ENCODE results near the gene WFS1.

The WFS1 gene

GRCh38 chr4:6235012-6235411 is 34.6 kb upstream of the WFS1 start:
- no peak for DNase-seq (ENCODE audit: low read depth)

- no peak for DNase-seq (ENCODE audit: low read depth)
Observed at GRCh38 chr4:6235901-6236640, 33.6 kb upstream of the WFS1 start.

DNA sequence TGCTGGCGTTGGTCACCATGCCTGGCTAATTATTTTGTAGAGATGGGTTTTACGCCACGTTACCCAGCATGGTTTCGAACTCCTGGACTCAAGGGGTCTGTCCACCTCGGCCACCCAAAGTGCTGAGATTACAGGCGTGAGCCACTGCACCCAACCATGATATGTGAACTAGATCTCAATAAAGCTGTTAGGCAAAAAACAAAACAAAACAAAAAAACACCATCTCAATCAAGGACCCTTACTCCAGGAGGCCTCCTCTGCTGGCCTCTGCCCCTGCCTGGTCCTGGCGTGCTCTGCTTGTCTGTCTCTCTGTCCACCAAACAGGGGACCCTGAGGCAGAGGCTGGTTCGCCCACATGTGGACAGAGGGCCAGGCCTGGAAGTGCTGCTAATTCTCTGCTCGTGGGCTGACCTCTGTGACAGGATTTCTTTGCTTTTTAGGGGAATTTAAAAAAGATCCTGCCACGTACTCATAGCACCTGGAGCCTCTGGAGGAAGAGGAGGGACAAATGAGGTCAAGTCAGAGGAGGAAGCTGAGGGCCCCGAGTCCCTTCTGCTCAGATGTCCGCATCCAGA is 32.7 kb upstream of the WFS1 start:
- no peak for DNase-seq (ENCODE audit: low read depth)

- DNase-seq (ENCODE audit: low read depth): no peak
Observed at GRCh38 chr4:6239486-6239885, 30.2 kb upstream of the WFS1 start.

- no peak for DNase-seq (ENCODE audit: low read depth)
Observed at GRCh38 chr4:6239968-6240367, 29.7 kb upstream of the WFS1 start.

- DNase-seq (ENCODE audit: low read depth): no peak
Observed at GRCh38 chr4:6241062-6241845, 28.4 kb upstream of the WFS1 start.

GRCh38 chr4:6242271-6243029 is 27.2 kb upstream of the WFS1 start:
- no peak for DNase-seq (ENCODE audit: low read depth)

DNA sequence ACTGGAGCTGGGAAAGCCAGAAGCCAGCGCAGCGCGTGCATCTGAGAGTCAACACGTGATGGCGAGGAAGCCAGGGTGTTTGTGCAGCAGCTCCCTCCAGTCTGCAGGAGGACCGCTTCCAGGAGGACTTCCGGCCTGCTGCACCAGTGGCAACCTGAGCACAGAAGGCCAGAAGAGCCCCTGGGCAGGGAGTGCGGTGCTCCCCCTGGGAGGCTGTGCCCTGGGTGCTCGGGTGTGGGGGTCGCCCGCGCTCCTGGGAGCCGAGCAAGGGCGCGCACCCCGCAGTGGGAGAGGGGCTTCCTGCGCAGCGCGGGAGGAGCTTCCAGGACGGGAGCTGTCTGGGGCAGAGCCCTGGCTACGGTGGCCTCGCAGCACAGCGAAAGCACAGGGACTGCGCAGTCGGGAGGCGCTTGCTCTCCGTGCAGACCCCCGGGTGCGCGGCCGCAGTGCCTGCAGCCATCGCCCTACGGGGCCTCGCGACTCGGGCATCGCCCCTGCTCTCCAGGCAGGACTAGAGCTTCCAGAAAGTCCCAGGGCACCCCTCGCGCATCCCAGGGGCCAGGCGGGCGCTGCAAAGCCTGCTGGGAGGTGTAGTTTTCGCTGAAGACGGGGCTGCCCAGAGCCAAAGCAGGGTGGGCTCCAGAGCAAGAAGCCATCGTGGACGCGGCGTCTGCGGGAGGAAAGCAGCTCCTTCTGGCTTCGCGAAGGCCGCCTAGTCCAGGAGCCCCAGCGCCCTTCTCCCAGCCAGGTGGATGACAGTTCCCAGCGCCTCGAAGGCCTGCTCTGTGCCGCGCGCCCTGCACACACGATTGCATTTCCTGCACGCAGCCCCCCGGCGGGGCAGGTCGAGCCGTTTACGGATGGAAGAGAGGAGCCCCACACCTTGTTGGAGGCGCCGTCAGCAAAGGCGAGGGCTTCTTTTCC is 24.1 kb upstream of the WFS1 start:
- DNase-seq (ENCODE audit: low read depth): no peak

- DNase-seq (ENCODE audit: low read depth): no peak
Observed at GRCh38 chr4:6246170-6246634, 23.4 kb upstream of the WFS1 start.

- no peak for DNase-seq (ENCODE audit: low read depth)
Observed at GRCh38 chr4:6248394-6248793, 21.3 kb upstream of the WFS1 start.

DNA sequence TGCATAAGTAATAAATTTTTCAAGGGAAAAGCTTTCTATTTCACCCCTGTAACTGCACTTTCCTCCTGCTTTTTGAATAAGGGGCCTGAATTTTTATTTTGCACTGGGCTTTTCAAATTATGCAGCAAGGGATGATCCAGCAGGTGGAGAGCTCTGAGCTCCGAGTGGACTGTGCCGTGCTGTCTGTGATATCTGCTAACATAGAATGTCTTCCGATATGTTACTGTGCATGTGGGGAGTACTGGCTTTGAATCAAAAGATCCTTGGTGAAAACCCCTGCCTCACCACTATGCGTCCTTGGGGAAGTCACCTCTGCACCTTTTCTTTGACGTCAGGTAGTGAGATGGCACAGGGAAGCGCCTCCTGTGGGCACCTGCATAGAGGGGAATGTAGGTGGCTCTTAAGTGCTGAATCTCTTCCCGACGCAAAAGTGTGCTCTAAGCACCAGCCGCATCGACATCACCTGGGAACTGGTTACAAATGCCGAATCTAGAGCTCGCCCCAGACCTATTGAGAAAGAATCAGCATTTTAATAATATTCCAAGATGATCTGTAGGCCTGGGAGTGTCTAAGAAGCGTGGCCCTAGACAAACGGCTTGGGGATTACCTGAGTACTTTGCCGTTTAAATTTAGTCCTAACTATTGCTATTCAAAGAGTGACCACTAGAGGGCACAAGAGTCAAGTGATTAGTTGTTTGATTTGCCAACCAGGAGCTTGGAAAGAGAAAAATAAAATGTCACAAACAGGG is 19.2 kb upstream of the WFS1 start:
- DNase-seq (ENCODE audit: low read depth): no peak

- DNase-seq (ENCODE audit: low read depth): no peak
Observed at GRCh38 chr4:6250984-6251295, 18.7 kb upstream of the WFS1 start.

DNA sequence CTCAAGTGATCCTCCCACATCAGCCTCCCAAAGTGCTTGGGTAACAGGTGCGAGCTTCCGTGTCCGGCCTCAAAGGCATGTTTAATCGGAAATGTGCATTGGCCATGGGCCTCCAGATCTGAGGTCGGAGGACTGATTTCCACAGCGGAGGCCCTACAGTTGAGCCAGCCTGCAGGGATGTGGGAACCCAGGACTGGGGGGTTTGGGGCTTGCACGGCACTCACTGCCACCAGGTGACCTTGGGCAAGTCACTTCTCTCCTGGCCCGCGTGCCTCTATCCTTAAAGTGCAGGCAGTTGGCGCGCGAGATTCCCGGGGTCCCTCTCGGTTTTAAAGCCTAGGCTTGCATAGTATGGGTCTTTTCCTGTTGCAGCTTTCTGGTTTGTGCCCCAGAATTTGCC is 18.3 kb upstream of the WFS1 start:
- DNase-seq (ENCODE audit: low read depth): no peak

DNA sequence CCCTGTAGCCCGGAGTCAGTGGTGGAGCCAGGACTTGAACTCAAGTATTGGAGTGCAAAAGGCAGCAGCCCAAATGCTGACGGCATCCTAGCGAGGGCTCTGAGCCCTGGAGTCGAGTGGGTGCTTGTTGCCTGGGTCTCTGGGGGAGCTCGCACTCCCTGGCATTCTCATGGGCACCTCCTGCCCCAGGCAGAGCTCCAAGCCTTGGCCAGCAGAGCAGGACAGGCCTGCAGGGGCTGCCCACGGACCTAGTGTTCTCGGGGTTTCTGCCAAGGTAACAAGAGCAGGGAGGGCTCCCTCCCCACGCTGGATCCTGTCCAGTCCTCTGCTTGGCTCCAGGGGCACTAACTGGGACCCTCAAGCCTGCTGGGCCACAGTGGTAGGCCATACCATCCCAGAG is 17.6 kb upstream of the WFS1 start:
- no peak for DNase-seq (ENCODE audit: low read depth)

- DNase-seq (ENCODE audit: low read depth): no peak
Observed at GRCh38 chr4:6253111-6253510, 16.5 kb upstream of the WFS1 start.

DNA sequence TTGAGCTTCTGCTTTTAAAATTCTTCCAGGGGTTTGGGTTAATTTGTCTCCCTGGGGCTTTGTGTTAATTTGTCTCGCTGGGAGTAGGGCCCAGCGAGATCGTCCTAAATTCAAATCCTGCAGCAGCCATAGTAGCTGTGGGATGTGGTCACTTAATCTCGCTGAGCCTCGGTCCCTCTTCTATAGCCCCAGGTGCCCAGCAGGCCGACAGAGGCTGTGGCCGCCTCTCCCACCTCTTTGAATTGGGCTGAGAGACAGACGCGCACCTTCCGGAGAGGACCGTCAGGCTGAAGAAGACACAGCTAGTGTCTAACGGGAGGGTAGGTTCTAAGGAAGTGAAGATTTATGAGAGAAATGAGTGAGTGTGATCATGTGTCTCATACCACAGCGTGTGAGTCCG is 15.7 kb upstream of the WFS1 start:
- DNase-seq (ENCODE audit: low read depth): no peak

DNA sequence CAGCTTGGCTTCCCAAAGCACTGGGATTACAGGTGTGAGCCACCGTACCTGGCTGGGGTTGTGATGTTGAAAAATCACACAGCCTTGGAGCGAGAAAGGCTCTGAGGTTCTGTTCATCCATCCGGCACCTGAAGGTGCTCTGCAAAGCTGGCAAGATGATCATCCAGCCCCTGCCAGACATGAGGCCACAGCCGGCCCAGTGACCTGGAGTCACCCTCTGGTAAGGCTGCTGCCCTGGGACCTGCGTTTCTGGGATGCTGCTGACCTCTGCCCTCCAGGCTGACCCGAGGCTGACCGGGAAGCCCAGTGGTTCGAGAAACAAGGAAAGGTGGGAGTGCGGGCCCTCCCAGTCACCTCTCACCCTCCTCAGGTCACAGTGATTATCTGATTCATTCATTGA is 13.5 kb upstream of the WFS1 start:
- no peak for DNase-seq (ENCODE audit: low read depth)

DNA sequence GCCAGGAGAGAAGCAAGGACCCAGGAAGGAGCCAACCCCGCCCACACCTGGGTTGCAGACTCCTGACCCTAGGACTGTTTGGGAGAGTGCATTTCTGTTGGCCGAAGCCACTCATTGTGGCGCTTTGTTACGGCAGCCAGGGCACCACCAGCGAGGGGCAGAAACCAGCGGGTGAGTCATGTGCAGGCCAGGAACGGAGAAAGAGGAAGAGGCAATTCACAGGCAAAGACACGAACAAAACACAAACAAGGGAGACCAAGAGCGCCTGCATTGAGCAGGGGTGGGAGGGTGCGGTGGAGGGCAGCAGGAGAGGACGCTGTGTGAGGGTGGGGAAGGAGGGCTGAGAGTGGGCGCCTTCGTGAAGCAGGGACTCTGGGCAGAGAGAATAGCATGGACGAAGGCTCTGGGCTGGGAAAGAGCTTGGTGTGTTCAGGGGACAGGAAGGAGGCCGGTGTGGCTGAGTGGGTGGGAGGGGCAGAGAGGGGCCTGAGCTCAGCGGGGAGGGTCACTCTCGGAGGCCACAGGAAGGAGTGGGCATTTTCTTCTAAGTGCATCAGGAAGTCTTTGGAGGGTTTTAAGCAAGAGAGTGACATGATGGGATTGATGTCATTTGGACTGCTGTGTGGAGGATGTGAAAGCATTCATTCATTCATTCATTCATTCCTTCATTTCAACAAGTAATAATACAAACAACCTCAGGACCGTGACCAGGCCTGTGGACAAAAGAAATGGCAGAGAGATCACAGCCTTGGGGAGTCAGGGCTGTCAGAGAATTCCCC is 12.2 kb upstream of the WFS1 start:
- no peak for DNase-seq (ENCODE audit: low read depth)

- DNase-seq (ENCODE audit: low read depth): no peak
Observed at GRCh38 chr4:6258026-6258360, 11.7 kb upstream of the WFS1 start.

DNA sequence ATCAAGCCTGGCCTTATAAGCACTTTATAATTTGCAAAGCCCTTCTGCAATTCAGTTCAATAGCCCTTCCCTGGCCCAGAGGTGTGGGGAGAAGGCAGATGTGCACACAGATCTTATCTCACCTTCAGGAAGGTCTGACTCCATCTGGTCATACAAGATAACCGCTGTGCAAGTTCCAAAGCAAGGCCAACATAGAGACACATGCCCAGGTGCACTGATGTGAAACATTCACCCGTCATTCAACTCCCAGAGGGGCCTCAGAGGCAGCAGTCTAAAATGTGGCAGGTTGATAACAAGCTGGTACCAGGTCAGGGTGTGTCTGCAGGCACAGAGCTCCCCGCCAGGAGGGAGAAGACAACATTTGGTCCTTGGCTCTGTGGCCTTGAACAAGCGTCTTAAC is 10.9 kb upstream of the WFS1 start:
- DNase-seq (ENCODE audit: low read depth): no peak
